ENCODE data around the gene RXRA.

Gene RXRA

GRCh38 chr9:134453776-134454475 is 127.7 kb downstream of the RXRA start:
- no peak for DNase-seq (ENCODE audit: low read depth)

- no peak for DNase-seq (ENCODE audit: low read depth)
Measured at GRCh38 chr9:134454476-134454857, 128.2 kb downstream of the RXRA start.

DNA sequence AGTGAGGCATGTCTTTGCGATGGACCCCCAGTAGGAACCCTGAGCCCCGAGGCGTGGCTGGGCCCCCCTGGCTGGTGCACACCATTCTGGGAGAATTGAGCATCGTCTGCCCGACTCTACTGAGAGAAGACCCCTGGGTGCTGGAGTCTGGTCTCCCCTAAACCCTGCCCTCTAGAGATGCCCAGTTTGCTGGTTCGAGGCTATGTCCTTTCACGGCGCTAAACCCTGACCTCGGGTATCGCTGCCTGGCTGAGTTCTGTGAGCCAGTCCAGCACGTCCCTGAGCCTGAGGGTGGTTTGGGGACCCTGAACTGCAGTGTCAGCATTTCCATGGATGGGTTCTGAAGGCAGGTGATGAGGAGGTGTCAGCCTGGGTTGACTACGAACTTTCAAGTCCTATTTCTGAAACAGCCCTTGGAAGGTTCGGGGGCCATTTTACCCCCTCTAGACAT is 128.8 kb downstream of the RXRA start:
- no peak for DNase-seq (ENCODE audit: low read depth)

DNA sequence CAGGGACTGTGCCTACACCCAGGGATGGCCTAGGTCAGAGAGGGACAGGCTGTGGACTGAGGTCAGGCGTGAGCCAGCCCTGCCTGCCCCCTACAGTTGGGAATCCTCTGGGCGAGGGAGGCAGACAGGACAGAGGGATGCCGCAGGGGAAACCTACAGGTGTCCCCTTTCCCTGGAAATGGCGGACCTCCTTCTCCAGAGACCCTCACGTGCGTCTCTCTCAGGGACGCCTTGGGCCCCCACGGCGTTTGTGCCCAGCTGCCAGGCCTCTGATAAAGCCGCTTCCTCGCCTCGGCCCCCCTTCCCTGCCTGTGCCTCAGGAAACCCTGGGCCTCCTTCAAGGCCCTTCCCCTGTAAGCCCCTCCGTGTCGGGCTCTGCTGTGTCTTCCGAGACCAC is 129.3 kb downstream of the RXRA start:
- DNase-seq (ENCODE audit: low read depth): no peak

DNA sequence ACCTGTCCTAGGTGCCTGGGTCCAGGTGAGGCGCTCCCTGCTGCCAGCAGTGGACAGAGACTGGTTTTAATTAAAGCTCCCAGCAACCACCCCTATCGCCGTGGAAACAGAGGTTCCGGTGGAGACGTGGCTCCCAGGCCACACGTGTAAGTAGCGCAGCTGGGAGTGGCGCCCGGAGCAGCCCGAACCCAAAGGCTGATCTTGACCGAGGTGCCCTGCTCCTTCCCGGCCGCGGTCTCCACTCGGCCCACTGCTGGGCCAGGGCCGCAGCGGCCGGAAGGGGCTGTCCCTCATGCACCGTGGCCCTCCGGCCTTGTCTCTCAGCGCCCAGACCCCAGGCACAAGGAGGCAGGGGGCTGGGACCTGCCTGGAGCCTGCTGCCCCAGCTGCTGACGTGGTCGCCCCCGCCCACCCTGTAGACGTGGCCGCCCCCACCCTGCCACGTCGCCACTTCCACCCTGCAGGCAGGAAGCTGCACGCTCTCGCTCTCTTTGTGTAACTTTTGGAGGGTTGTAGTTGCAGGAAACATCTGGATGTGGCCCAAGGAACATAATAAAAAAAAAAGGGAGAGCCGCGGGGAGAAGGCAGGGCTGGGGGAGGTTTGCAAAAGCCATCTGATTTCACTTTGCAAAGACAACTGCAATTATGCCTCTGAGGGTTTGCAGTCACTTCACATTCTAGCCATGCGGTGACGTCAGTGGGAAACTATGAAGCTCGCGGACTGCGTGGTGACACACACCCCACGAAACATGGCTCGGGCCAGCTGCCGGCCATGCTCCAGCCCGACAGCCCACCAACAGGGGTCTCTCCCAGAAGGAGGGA is 129.9 kb downstream of the RXRA start:
- DNase-seq (ENCODE audit: low read depth): peak; percentile 97

GRCh38 chr9:134456756-134457305 is 130.6 kb downstream of the RXRA start:
- no peak for DNase-seq (ENCODE audit: low read depth)

GRCh38 chr9:134457321-134458206 is 131.3 kb downstream of the RXRA start:
- no peak for DNase-seq (ENCODE audit: low read depth)

- peak; percentile 53 for DNase-seq (ENCODE audit: low read depth)
Measured at GRCh38 chr9:134458207-134459108, 132.2 kb downstream of the RXRA start.

- DNase-seq (ENCODE audit: low read depth): no peak
Measured at GRCh38 chr9:134459164-134459563, 132.9 kb downstream of the RXRA start.

DNA sequence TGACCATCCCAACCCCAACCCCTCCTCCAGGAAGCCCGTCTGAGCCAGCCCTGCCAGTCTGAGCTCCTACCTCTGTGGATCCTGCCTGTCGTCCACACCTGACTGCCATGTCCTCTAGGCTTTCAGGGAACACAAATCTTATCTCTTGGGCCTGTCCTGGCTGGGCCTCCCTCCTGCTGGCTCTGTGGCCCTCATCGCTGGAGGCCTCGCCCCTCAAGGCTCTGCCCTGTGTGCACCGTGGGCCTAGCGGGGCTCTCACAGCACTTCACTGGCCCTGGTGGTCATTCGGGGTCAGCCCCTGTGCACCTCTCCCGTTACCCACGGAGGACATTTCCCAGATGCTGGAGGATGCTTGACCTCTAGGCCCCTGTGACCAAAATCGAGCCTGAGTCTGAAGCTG is 133.3 kb downstream of the RXRA start:
- no peak for DNase-seq (ENCODE audit: low read depth)

DNA sequence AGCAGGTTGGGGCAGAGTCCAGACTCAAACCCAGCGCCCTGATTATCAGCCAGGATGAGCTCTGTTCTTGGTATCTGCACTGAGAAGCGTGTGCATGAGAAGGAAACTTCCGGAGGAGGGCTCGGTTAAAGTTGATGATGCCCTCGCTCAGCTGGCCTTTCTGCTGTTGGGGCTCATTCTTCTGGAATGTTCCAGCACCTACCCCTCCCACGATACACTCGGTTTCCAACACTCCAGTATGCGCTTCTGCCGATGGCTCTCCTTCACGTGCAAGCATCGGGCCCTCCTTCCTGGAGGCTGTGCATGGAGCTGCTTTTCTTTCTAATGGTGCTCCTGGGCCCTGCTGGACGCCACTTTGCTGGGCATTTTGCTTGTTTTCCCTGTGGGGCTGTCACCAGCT is 134.0 kb downstream of the RXRA start:
- DNase-seq (ENCODE audit: low read depth): no peak

DNA sequence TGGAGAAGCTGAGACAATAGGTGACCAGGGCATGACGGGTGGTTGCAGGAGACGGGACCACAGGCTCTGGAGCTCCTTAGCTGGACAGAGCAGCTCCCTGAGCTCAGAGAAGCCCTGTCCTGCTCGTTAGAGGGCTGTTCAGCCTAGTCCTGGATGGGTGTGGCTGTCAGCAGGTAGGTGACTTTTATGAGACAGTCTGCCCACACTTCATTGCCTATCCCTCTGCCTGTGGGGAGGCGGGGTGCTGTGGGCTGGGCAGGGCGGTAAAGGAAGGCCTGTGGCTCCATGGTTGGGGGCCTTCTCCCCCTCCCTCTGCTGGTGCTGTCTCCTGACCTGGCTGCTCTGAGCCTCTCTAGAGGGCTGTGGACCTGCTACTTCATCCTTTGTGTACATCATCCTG is 134.6 kb downstream of the RXRA start:
- DNase-seq (ENCODE audit: low read depth): no peak

GRCh38 chr9:134461426-134461982 is 135.2 kb downstream of the RXRA start:
- no peak for DNase-seq (ENCODE audit: low read depth)

- no peak for DNase-seq (ENCODE audit: low read depth)
Measured at GRCh38 chr9:134462318-134462717, 136.1 kb downstream of the RXRA start.

GRCh38 chr9:134463280-134463679 is 137.0 kb downstream of the RXRA start:
- DNase-seq (ENCODE audit: low read depth): no peak

- DNase-seq (ENCODE audit: low read depth): no peak
Measured at GRCh38 chr9:134466869-134467616, 140.8 kb downstream of the RXRA start.

DNA sequence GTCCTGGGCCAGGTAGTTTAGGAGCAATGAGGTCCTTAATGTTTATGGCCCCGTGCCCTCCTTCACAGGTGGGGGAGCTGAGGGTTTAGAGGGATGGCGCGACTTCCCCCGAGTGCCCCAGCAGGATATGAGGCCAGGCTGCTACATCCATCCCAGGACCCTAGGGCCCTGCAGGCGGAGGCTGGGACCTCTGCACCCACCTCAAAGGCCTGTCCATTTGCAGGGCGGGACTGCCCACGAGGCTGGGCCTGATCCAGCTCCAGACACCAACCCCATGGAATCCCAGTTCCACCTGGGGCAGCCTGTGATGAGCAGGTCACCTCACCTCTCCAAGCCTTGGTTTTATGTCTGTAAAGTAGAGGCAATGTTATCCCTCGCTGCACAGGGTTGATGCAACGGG is 142.1 kb downstream of the RXRA start:
- no peak for DNase-seq (ENCODE audit: low read depth)

DNA sequence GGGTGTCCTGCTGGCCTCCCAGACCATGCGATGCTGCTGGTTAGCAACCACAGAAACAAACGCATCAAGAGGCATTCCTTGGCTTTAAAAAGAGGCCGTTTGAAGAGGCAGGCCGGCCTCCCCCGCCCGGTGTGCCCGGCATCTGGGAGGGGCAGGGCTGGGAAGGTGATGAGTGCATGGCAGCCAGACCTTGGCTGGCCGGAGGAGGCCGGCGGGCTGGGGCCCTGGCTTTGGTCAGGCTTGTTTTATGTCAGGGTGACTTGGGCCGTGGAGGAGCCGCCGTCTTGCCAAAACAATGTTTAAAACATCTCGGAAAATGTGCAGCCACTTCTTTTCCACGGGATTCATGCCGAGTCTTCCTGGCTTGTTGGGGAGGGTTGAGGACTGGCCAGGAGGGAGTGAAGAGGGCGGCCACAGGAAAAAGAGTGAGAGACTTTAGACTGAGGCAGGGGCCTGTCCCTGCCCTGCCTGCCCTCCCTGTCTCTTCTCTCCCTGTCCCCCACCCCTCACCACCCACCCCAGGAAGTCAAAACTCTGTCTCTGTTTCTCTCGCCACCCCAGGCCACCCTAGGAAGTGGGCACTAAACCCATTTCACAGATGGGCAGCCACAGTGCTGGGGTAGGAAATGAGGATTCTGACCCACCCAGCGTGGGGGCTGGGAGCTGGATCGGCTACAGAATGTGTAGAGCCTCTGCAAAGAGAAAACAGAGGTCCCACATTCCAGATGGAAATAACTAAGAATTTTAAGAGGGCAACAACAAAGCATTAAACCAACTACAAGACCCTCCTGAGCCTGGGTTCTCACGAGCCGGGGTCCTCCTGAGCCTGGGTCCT is 143.0 kb downstream of the RXRA start:
- no peak for DNase-seq (ENCODE audit: low read depth)

GRCh38 chr9:134472256-134472655 is 146.0 kb downstream of the RXRA start:
- no peak for DNase-seq (ENCODE audit: low read depth)
